Esophagus squamous epithelium (tissue), 4 donors: ENCODE measurements around the gene UBE2C.

Source experiments
- CTCF ChIP-seq, 6 experiments: fragments of 450-650 bp in 4 of 6; fragments of 200-600 bp in 2 of 6; sonication (generic) in 2 of 6; IDR thresholded peaks; one replicate each; pipeline ENCODE4 v1.5.1; 2016 to 2019; ENCODE audit warnings: antibody characterized with exemption in 6 of 6, mild to moderate bottlenecking in 4 of 6, moderate library complexity in 4 of 6
- POLR2A ChIP-seq, 4 donors: fragments of 450-650 bp; IDR thresholded peaks; one replicate each; pipeline ENCODE4 v1.6.1; 2017; ENCODE audit warnings: antibody characterized with exemption in 4 of 4, mild to moderate bottlenecking in 4 of 4, moderate library complexity in 3 of 4

- TF ChIP-seq CTCF (IDR thresholded peaks at IDR 0.05) (no peak), POLR2A (IDR thresholded peaks at IDR 0.05) (no peak)
Measured at GRCh38 chr20:45850238-45850637, 37.8 kb downstream of the UBE2C start.
